H9 (cell line): ENCODE results near the gene CPXM1. TPM values are rescaled to one million over a fixed set of nuclear protein-coding genes. Genes with fewer than 3 reads are reported as not detected.
"Not testable (repeated sequence)": the region's sequence is repeated elsewhere in the genome, so short reads cannot be mapped to it uniquely, and the experiment has no call there.

Source experiments
- DNase-seq: peaks from one replicate; pipeline ENCODE4 v3.0.0-alpha.2; 2017
- H2AFZ ChIP-seq: one replicate; pipeline ENCODE4 v1.6.1; 2013; ENCODE audit warnings: mild to moderate bottlenecking, low read length, control low read depth, moderate library complexity
- H2AK5ac ChIP-seq: 2 replicates; pipeline ENCODE4 v1.6.1; 2013; ENCODE audit warnings: low read length, control low read depth, mixed read lengths; ENCODE audit not compliant: insufficient read length
- H2BK120ac ChIP-seq: one replicate; pipeline ENCODE4 v1.6.1; 2013; ENCODE audit warnings: low read depth, mild to moderate bottlenecking, low read length, control low read depth, inconsistent platforms; ENCODE audit not compliant: poor library complexity, severe bottlenecking
- H2BK12ac ChIP-seq: 2 replicates; pipeline ENCODE4 v1.6.1; 2013; ENCODE audit warnings: low read length, control low read depth, mixed read lengths, low read depth; ENCODE audit not compliant: insufficient read length
- H2BK15ac ChIP-seq: 2 replicates; pipeline ENCODE4 v1.6.1; 2013; ENCODE audit warnings: low read depth, low read length, control low read depth
- H2BK20ac ChIP-seq: one replicate; pipeline ENCODE4 v1.6.1; 2013; ENCODE audit warnings: low read depth, mild to moderate bottlenecking, low read length, control low read depth, inconsistent platforms; ENCODE audit not compliant: poor library complexity, severe bottlenecking
- H2BK5ac ChIP-seq: 2 replicates; pipeline ENCODE4 v1.6.1; 2013; ENCODE audit warnings: low read length, control low read depth, mixed read lengths; ENCODE audit not compliant: insufficient read length
- H3K14ac ChIP-seq: 2 replicates; pipeline ENCODE4 v1.6.1; 2013; ENCODE audit warnings: low read length, control low read depth; ENCODE audit not compliant: insufficient read depth
- H3K18ac ChIP-seq: 2 replicates; pipeline ENCODE4 v1.6.1; 2013; ENCODE audit warnings: low read depth, mild to moderate bottlenecking, mixed read lengths, low read length, control low read depth; ENCODE audit not compliant: insufficient read length
- H3K23ac ChIP-seq: 2 replicates; pipeline ENCODE4 v1.6.1; 2013; ENCODE audit warnings: low read length, control low read depth, mixed read lengths, low read depth; ENCODE audit not compliant: insufficient read length
- H3K23me2 ChIP-seq: 2 replicates; pipeline ENCODE4 v1.6.1; 2013; ENCODE audit warnings: low read depth, mild to moderate bottlenecking, mixed read lengths, low read length, control low read depth; ENCODE audit not compliant: insufficient read length, poor library complexity, severe bottlenecking
- H3K27ac ChIP-seq: 2 replicates; pipeline ENCODE4 v1.5.1; 2013; ENCODE audit warnings: low read length, control low read depth, mixed read lengths, low read depth; ENCODE audit not compliant: insufficient read length
- H3K27me3 ChIP-seq: 2 replicates; pipeline ENCODE4 v1.6.1; 2013; ENCODE audit warnings: low read length, control low read depth, inconsistent platforms; ENCODE audit not compliant: insufficient read depth
- H3K4ac ChIP-seq: 2 replicates; pipeline ENCODE4 v1.6.1; 2013; ENCODE audit warnings: low read depth, mild to moderate bottlenecking, control low read depth, inconsistent platforms, low read length, moderate library complexity
- H3K4me1 ChIP-seq: 2 replicates; pipeline ENCODE4 v1.6.1; 2013; ENCODE audit warnings: low read length, control low read depth, inconsistent platforms; ENCODE audit not compliant: insufficient read depth
- H3K4me2 ChIP-seq: 2 replicates; pipeline ENCODE4 v1.6.1; 2013; ENCODE audit warnings: low read length, control low read depth, mixed read lengths; ENCODE audit not compliant: insufficient read length, insufficient read depth
- H3K56ac ChIP-seq: 2 replicates; pipeline ENCODE4 v1.6.1; 2013; ENCODE audit warnings: low read depth, mild to moderate bottlenecking, mixed read lengths, low read length, control low read depth; ENCODE audit not compliant: insufficient read length
- H3K79me1 ChIP-seq: 2 replicates; pipeline ENCODE4 v1.6.1; 2013; ENCODE audit warnings: low read depth, mild to moderate bottlenecking, moderate library complexity, low read length, control low read depth, inconsistent platforms; ENCODE audit not compliant: insufficient read depth, poor library complexity, severe bottlenecking
- H3K79me2 ChIP-seq: 2 replicates; pipeline ENCODE4 v1.6.1; 2013; ENCODE audit warnings: low read length, control low read depth, inconsistent platforms; ENCODE audit not compliant: insufficient read depth
- H3K9ac ChIP-seq: 2 replicates; pipeline ENCODE4 v1.6.1; 2013; ENCODE audit warnings: low read length, control low read depth, mixed read lengths; ENCODE audit not compliant: insufficient read length; ENCODE audit errors: extremely low read depth
- H3K9me3 ChIP-seq: one replicate; pipeline ENCODE4 v1.6.1; 2013; ENCODE audit warnings: low read depth, low read length, inconsistent platforms; ENCODE audit not compliant: control insufficient read depth
- H3T11ph ChIP-seq: one replicate; pipeline ENCODE4 v1.6.1; 2013; ENCODE audit warnings: mild to moderate bottlenecking, low read length, control low read depth, inconsistent platforms
- H4K20me1 ChIP-seq: one replicate; pipeline ENCODE4 v1.6.1; 2013; ENCODE audit not compliant: control insufficient read depth, insufficient read length, insufficient read depth
- H4K5ac ChIP-seq: 2 replicates; pipeline ENCODE4 v1.6.1; 2013; ENCODE audit warnings: low read depth, mild to moderate bottlenecking, mixed read lengths, low read length, control low read depth; ENCODE audit not compliant: insufficient read length
- H4K8ac ChIP-seq: replicated peaks from 2 replicates; pipeline ENCODE4 v1.6.1; 2013; ENCODE audit warnings: low read length, control low read depth, mixed read lengths, low read depth; ENCODE audit not compliant: insufficient read length
- H4K91ac ChIP-seq: 2 replicates; pipeline ENCODE4 v1.6.1; 2013; ENCODE audit warnings: low read depth, mild to moderate bottlenecking, moderate library complexity, mixed read lengths, low read length, control low read depth; ENCODE audit not compliant: insufficient read length
- H3K27ac Mint-ChIP-seq, 3 experiments: 2 replicates in 2 of 3; 3 replicates in 1 of 3; pipeline ENCODE4 v1.8.0; 2020 to 2021; ENCODE audit warnings: mixed read lengths in 3 of 3, mild to moderate bottlenecking in 1 of 3, moderate library complexity in 1 of 3
- H3K27me3 Mint-ChIP-seq: 2 replicates; pipeline ENCODE4 v1.8.0; 2021; ENCODE audit warnings: low read depth, mild to moderate bottlenecking, moderate library complexity, mixed read lengths
- H3K36me3 Mint-ChIP-seq, 3 experiments: 2 replicates in 2 of 3; 3 replicates in 1 of 3; pipeline ENCODE4 v1.8.0; 2020 to 2021; ENCODE audit warnings: low read depth in 3 of 3, mixed read lengths in 3 of 3; ENCODE audit not compliant: insufficient read depth in 1 of 3
- H3K4me1 Mint-ChIP-seq, 2 experiments: 2 replicates each; pipeline ENCODE4 v1.8.0; 2020; ENCODE audit warnings: mixed read lengths in 2 of 2
- H3K4me3 Mint-ChIP-seq, 2 experiments: 2 replicates in 1 of 2; 3 replicates in 1 of 2; pipeline ENCODE4 v1.8.0; 2020 to 2021; ENCODE audit warnings: mild to moderate bottlenecking in 2 of 2, mixed read lengths in 2 of 2, moderate library complexity in 1 of 2
- H3K9me3 Mint-ChIP-seq, 2 experiments: 2 replicates in 1 of 2; 3 replicates in 1 of 2; pipeline ENCODE4 v1.8.0; 2020; ENCODE audit warnings: mild to moderate bottlenecking in 2 of 2, mixed read lengths in 2 of 2, moderate library complexity in 1 of 2
- WGBS: extraction: QIAGEN DNeasy Blood & Tissue Kit; methylation state at CpG from one replicate; pipeline ENCODE4 v1.1.7; 2013; ENCODE audit warnings: missing lambda C conversion rate, low lambda C conversion rate, mixed read lengths; ENCODE audit not compliant: insufficient read length; ENCODE audit errors: extremely low coverage; 5-methylcytosine and 5-hydroxymethylcytosine counted together
- total RNA-seq: library from RNA; stranded (reverse); gene quantifications from 2 replicates; pipeline ENCODE4 v1.2.1, GENCODE V29; 2021
- TF ChIP-seq, protein P1 (sequence below): fragments of 200-600 bp; sonication (generic); conservative IDR thresholded peaks from 3 replicates; pipeline ENCODE4 v1.8.0; 2021; ENCODE audit warnings: antibody characterized with exemption, mild to moderate bottlenecking

CPXM1 gene
- total RNA-seq, 1 experiment from 2014 or later, result 69.0 TPM

- no peak overlapping the region for H3K9ac ChIP-seq
- no peak overlapping the region for H2BK15ac ChIP-seq
- H3K18ac ChIP-seq, result no peak overlapping the region
- peak; percentile 65 for DNase-seq
- H3K9me3 ChIP-seq, result no peaks in the 10 kb centered on the region
- H2AFZ ChIP-seq, result no peak overlapping the region
- WGBS, result no CpG with 5 or more reads among the region's 12 CpGs
- H3K4me2 ChIP-seq, result no peak overlapping the region
- peaks cover 4 to 5% of the 10 kb centered on the region in 2 experiments; a peak in 2 of 4 replicates for H3K4me1 Mint-ChIP-seq
- no peak overlapping the region for H3K14ac ChIP-seq
- no peak overlapping the region for H4K5ac ChIP-seq
- H3K56ac ChIP-seq, result no peak overlapping the region
- no peak overlapping the region for H2AK5ac ChIP-seq
- H4K20me1 ChIP-seq, result no peaks in the 10 kb centered on the region
- TF ChIP-seq, protein P1, sequence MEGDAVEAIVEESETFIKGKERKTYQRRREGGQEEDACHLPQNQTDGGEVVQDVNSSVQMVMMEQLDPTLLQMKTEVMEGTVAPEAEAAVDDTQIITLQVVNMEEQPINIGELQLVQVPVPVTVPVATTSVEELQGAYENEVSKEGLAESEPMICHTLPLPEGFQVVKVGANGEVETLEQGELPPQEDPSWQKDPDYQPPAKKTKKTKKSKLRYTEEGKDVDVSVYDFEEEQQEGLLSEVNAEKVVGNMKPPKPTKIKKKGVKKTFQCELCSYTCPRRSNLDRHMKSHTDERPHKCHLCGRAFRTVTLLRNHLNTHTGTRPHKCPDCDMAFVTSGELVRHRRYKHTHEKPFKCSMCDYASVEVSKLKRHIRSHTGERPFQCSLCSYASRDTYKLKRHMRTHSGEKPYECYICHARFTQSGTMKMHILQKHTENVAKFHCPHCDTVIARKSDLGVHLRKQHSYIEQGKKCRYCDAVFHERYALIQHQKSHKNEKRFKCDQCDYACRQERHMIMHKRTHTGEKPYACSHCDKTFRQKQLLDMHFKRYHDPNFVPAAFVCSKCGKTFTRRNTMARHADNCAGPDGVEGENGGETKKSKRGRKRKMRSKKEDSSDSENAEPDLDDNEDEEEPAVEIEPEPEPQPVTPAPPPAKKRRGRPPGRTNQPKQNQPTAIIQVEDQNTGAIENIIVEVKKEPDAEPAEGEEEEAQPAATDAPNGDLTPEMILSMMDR, result peak; percentile 46; the same call in 2 of the 3 replicates
- H4K8ac ChIP-seq, result no peak overlapping the region
- no peak overlapping the region for H2BK5ac ChIP-seq
- H3K4ac ChIP-seq, result no peak overlapping the region
- no peak overlapping the region for H3K27ac ChIP-seq
- no peaks in the 10 kb centered on the region for H3K79me2 ChIP-seq
- H3T11ph ChIP-seq, result no peak overlapping the region
- no peaks in the 10 kb centered on the region for H3K4me1 ChIP-seq
- no peak overlapping the region for H3K23ac ChIP-seq
- H3K27ac Mint-ChIP-seq, result no peak overlapping the region
- no peak overlapping the region for H2BK120ac ChIP-seq
- peaks cover 2 to 3% of the 10 kb centered on the region in 2 experiments; a peak in 1 of 5 replicates for H3K9me3 Mint-ChIP-seq
- H2BK12ac ChIP-seq, result no peak overlapping the region
- H3K79me1 ChIP-seq, result no peaks in the 10 kb centered on the region
- H2BK20ac ChIP-seq, result no peak overlapping the region
- H3K27me3 Mint-ChIP-seq, result peaks cover 32% of the 10 kb centered on the region
- no peak overlapping the region for H4K91ac ChIP-seq
- no peak overlapping the region for H3K4me3 Mint-ChIP-seq
- no peaks in the 10 kb centered on the region for H3K23me2 ChIP-seq
- H3K36me3 Mint-ChIP-seq, result no peaks in the 10 kb centered on the region
- no peaks in the 10 kb centered on the region for H3K27me3 ChIP-seq
Measured at GRCh38 chr20:2771631-2772080, 28.8 kb downstream of the CPXM1 start.

- WGBS, result no CpG with 5 or more reads among the region's 12 CpGs
Measured at GRCh38 chr20:2770091-2770490, 30.3 kb downstream of the CPXM1 start.

More at GRCh38 chr20:2770091-2770490, 30.3 kb downstream of the CPXM1 start:
- not testable (repeated sequence) for H3K4me1 ChIP-seq, H3K36me3 Mint-ChIP-seq, H3K27ac ChIP-seq, H3K9me3 ChIP-seq, H3K9ac ChIP-seq, H3K9me3 Mint-ChIP-seq, H3T11ph ChIP-seq, H3K4ac ChIP-seq, H4K5ac ChIP-seq, H2AK5ac ChIP-seq, H3K14ac ChIP-seq, H3K79me1 ChIP-seq, H3K23ac ChIP-seq, H2AFZ ChIP-seq, H3K23me2 ChIP-seq, H2BK20ac ChIP-seq, H3K56ac ChIP-seq, H3K4me1 Mint-ChIP-seq, H2BK5ac ChIP-seq, H3K27ac Mint-ChIP-seq, H4K8ac ChIP-seq, H3K79me2 ChIP-seq, H2BK120ac ChIP-seq, H3K4me2 ChIP-seq, H4K91ac ChIP-seq, H2BK12ac ChIP-seq, H3K27me3 ChIP-seq, H3K18ac ChIP-seq, H3K4me3 Mint-ChIP-seq, H4K20me1 ChIP-seq, H2BK15ac ChIP-seq
- DNase-seq, result peak; percentile 22
- H3K27me3 Mint-ChIP-seq, result peaks cover 26% of the 10 kb centered on the region
